GM18520 (cell line): ENCODE results near the gene SLC26A6.

Experiments
- ATAC-seq: cut with Tn5 transposase; IDR thresholded peaks from one replicate; pipeline ENCODE4 v1.9.1; 2021; ENCODE audit not compliant: unreplicated experiment

The SLC26A6 gene

GRCh38 chr3:48635222-48636021 lies at the start of gene SLC26A6:
SLC26A6 (minus strand) TSS chr3:48635461; CDS start chr3:48635393, 68 bp downstream.
- ATAC-seq: peak; percentile 86

GRCh38 chr3:48684480-48685143 lies 49.4 kb upstream of the SLC26A6 start:
- no peak for ATAC-seq

GRCh38 chr3:48684054-48684349 lies 48.7 kb upstream of the SLC26A6 start:
- ATAC-seq: no peak

GRCh38 chr3:48682786-48683185 lies 47.5 kb upstream of the SLC26A6 start:
- no peak for ATAC-seq

DNA sequence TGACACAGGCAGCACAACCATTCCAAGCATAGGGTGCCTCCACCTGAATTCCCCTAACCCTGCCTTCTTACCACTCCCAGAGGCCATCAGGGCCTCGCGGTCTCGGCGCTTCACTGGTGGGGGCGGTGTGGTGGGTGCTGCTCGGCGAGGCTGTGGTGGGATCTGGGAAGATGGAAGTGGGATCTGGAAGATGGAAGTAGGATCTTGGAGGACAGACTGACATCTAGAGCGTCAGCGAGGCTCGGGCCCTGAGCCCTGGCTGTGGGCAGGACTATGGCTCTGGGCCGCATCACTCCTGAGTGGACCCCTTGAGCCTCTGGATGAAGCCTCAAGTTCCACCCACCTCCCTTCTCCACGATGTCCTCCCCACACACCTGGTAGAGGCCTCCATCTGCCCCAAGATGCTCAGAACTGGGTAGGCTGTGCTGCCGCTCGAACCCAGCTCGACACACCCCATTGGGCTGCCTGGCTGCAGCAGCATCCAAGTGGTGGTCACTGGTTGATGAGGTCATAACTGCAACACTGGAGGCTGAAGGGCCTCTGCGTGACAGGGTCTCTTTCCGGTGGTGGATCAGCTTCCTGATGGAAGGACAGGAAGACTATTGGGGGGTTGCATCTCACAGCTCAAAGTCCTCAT lies 46.8 kb upstream of the SLC26A6 start:
- no peak for ATAC-seq

DNA sequence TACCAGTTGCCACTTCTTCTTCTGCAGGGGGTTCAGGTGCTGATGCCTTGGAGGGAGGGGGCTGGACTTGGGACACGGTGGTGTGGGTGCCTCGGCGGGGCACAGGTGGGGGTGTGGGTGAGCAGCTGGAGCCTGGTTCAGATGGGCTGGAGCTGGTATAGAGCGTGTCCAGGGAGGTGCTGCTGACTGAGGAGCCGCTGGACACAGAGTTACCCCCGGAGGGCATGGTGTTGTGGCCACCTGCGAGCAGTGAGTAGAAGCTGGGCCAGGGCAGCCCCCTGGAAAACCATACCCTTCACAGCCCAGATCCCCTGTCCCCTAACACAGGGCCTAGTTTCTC lies 46.2 kb upstream of the SLC26A6 start:
- no peak for ATAC-seq

DNA sequence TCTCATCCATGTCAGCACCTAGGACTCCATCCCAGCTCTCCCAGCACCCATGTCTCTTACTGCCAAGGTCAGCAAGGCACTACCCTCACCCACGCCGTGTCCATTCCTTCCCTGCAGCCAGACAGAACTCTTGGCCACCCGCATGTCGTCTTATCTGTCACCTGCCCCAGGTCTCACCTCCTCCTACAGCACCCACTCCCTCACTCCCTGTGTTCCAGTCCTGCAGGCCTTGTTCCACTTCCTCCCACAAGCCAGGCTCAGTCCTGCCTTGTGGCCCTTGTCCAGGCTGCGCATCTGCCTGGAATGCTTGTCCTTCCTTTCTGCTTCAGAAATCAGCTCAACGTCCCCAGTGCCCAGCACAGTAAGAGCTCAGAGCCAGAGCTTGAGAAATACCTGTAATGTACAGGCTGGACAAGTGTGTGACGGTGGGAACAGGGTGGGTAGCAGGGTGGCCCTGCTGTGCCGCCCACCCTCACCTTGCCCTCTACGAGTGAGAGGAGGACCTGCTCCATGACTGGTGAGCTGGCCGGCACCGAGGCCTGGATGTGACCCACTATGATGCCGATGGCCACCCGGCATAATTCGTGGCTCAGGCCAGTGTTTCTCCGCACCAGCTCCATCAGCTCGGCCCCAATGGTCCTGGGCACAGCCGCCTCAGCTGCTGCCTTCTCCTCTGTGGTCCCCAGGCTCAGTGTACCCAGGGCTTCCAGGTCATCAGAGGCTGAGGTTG lies 45.7 kb upstream of the SLC26A6 start:
- ATAC-seq: no peak

GRCh38 chr3:48679411-48680391 lies 44.4 kb upstream of the SLC26A6 start:
- ATAC-seq: no peak

GRCh38 chr3:48678566-48679380 lies 43.5 kb upstream of the SLC26A6 start:
- no peak for ATAC-seq

DNA sequence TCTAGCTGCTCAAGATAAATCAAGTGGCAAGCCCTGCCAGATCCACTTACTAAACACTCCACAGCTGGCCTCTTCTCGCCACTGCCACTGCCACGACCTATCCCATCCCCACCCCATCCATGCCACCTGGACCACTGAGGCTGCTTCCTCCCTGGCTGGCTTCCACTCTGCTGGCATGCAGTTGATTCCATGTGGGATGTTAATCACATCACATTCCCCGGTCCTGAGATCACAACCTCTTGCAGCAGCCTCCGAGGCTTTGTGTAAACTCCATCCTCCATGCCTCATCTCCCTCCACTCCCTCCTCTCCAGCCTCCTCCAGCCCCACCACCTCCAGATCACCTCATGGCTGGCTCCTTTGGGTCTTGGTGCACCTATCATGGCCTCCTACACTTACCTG lies 42.8 kb upstream of the SLC26A6 start:
- ATAC-seq: no peak

- ATAC-seq: no peak
Observed at GRCh38 chr3:48674505-48674904, 39.2 kb upstream of the SLC26A6 start.

- ATAC-seq: no peak
Observed at GRCh38 chr3:48672522-48672921, 37.3 kb upstream of the SLC26A6 start.

GRCh38 chr3:48664929-48665328 lies 29.7 kb upstream of the SLC26A6 start:
- no peak for ATAC-seq

DNA sequence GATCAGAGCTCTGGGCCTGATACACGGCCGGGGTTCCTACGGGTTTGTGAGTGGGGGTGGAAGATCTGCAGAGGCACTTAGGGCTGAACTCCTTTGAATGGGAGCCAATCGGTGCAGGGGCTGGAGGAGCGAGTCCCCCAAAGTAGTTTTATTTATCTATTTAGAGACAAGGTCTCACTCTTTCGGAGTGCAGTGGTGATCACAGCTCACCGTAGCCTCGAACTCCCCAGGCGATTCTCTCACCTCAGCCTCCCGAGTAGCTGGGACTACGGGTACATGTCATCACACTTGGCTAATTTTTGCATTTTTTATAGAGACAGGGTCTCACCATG lies 29.0 kb upstream of the SLC26A6 start:
- ATAC-seq: no peak

DNA sequence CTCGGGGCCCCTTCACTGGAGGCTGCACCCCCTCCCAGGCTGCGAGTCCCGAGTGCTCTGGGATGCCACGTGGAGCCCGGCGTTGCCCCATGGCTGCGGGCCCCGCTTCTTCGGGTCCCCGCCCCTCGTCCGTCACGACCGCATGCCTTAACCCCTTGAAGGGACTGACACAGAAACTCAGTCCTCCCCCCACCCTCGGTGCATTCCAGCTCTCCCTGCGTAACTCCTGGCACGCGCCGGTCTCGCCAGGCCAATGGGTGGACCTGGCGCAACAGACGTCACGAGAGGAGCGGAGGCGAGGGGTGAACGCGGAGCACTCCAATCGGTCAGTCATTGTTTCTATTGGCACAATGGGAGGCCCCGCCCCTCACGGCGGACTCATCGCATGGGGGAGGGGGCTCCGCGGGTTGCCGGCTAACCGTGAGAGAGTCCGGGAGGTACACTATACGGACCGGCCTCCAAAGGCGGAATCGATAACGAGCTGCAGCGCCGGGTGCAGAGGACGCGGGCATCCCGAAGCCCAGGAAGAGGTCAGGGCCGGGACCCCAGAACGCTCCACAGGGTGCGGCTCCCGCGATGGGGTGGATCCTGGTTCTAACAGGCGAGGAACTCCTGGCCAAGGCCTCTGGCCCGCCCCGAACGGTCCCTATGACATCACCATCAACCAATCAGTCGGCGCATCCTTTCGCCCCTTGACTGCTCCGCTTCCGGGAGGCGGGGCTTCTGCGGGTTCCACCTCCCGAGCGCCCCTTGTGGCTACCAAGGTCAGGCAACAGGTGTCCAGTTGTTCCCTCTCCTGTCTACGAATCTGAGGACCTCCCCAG lies 28.4 kb upstream of the SLC26A6 start:
- peak; percentile 79 for ATAC-seq

GRCh38 chr3:48662753-48663488 lies 27.7 kb upstream of the SLC26A6 start, which contains the start of gene CELSR3:
CELSR3 (minus strand) TSS chr3:48662886; CDS start chr3:48662634, 252 bp downstream.
- ATAC-seq: no peak

DNA sequence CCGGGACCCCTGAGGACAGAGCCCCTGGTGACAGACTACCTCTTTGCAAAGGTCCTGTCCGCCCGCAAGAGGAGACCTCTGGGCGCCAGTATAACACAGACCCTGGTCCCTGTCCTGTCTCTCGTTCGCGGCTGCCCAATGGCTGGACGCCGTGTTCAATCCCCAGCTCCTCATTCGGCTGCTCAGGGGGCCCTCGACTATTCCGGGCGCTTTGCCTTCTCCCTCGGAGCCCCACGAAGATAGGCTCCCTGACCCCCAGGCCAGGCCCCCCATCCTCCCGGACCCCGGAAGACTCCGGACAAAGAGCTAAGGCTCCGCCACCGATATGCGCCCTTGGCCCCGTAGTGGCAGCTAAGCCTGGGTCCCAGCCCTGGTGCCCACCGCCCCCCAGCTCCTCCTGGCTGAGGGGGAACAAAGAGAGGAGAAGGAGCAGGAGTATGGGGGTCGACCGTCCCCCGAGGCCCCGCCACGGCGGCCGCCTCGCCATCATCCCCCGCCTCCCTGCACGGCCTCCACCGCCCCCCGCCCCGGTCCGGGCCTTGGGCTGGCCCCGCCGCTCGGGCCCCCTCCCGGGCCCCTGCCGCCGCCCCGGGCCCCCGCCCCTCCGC lies 27.0 kb upstream of the SLC26A6 start:
- ATAC-seq: no peak
